Sigmoid colon (tissue), 7 donors: Measurements from ENCODE around the gene TRAIP. TPM values are rescaled to one million over a fixed set of nuclear protein-coding genes. Genes with fewer than 3 reads are reported as not detected.

Experiments
- DNase-seq: peaks from one replicate; pipeline ENCODE4 v3.0.0-alpha.2; 2019
- H3K27ac ChIP-seq, 4 donors: fragments of 200-600 bp; sonication (generic); one replicate each; pipeline ENCODE4 v1.5.1; 2016 to 2019; ENCODE audit warnings: mild to moderate bottlenecking in 1 of 4
- H3K27me3 ChIP-seq, 3 donors: fragments of 200-600 bp; sonication (generic); one replicate each; pipeline ENCODE4 v1.5.1; 2019; ENCODE audit warnings: mild to moderate bottlenecking in 1 of 3
- H3K36me3 ChIP-seq, 4 donors: fragments of 200-600 bp; sonication (generic); one replicate each; pipeline ENCODE4 v1.5.1; 2016 to 2019
- H3K4me1 ChIP-seq, 4 donors: fragments of 200-600 bp; sonication (generic); one replicate each; pipeline ENCODE4 v1.5.1; 2017 to 2019
- H3K4me3 ChIP-seq, 4 donors: fragments of 200-600 bp; sonication (generic); one replicate each; pipeline ENCODE4 v1.5.1; 2017 to 2019; ENCODE audit warnings: mild to moderate bottlenecking in 2 of 4, moderate library complexity in 1 of 4
- H3K9me3 ChIP-seq, 4 donors: fragments of 200-600 bp in 3 of 4; sonication (generic) in 3 of 4; one replicate each; pipeline versions ENCODE4 v1.5.1 to v1.6.1; 2013 to 2019
- CTCF ChIP-seq, 4 experiments: fragments of 450-650 bp in 3 of 4; fragments of 200-600 bp in 1 of 4; IDR thresholded peaks; one replicate each; pipeline ENCODE4 v1.5.1; 2016 to 2019; ENCODE audit warnings: antibody characterized with exemption in 4 of 4, mild to moderate bottlenecking in 3 of 4, moderate library complexity in 2 of 4
- EP300 ChIP-seq, 4 donors: sonication (generic); formaldehyde crosslinking; IDR thresholded peaks; one replicate each; pipeline ENCODE4 v1.6.1; 2017; ENCODE audit warnings: antibody characterized with exemption in 4 of 4
- POLR2A ChIP-seq, 2 donors: fragments of 450-650 bp; IDR thresholded peaks; one replicate each; pipeline ENCODE4 v1.6.1; 2016; ENCODE audit warnings: antibody characterized with exemption in 2 of 2, mild to moderate bottlenecking in 2 of 2, moderate library complexity in 2 of 2
- POLR2AphosphoS5 ChIP-seq, 4 donors: sonication (generic); formaldehyde crosslinking; IDR thresholded peaks; one replicate each; pipeline ENCODE4 v1.6.1; 2017; ENCODE audit warnings: antibody characterized with exemption in 4 of 4
- WGBS, 2 donors: extraction: QIAGEN DNeasy Blood & Tissue Kit; methylation state at CpG; one replicate each; pipeline ENCODE4 v1.1.7; 2013; 5-methylcytosine and 5-hydroxymethylcytosine counted together
- intact Hi-C: fragments of 100-400 bp; cut with DNase I; formaldehyde crosslinking; loops from one replicate; pipeline ENCODE4 v1.15.1; 2023
- polyA plus RNA-seq, 3 donors: library from polyadenylated mRNA; stranded (reverse); fragments of 200-250 nt; gene quantifications; one replicate each; pipeline ENCODE4 v1.2.3, GENCODE V29; 2013
- total RNA-seq, 4 donors: library from RNA; depleted of rRNA; stranded (reverse); fragments of >200 nt; gene quantifications; one replicate each; pipeline ENCODE4 v1.1.0, GENCODE V29; 2016
- donor health status: healthy with polysubstance abuse.
- donor health status: Bipolar disorder and iron deficiency.
- donor health status: healthy.

The TRAIP gene
- total and polyA plus RNA-seq, 7 donors, result 0.54 to 7.1 (median 1.5) TPM

- 45 to 51% methylated on average over 11 of the region's 11 CpGs for WGBS, 2 donors
- peaks cover 0 to 44% (median 22%) of the 10 kb centered on the region in 4 donors for H3K4me1 ChIP-seq
- DNase-seq, result no peak
- no peaks in the 10 kb centered on the region for H3K9me3 ChIP-seq
- H3K27me3 ChIP-seq, result no peaks in the 10 kb centered on the region
- H3K4me3 ChIP-seq, result no peak overlapping the region
- peaks cover 0 to 6% (median 0%) of the 10 kb centered on the region in 4 donors for H3K36me3 ChIP-seq
- peak overlapping the region; percentile 14 to 39 (median 28) for H3K27ac ChIP-seq
- TF ChIP-seq EP300 (IDR thresholded peaks at IDR 0.05), result no peak
- no peak for TF ChIP-seq CTCF (IDR thresholded peaks at IDR 0.05)
- no peak for TF ChIP-seq POLR2AphosphoS5 (IDR thresholded peaks at IDR 0.05)
- no peak for TF ChIP-seq POLR2A (IDR thresholded peaks at IDR 0.05)
- intact Hi-C loops, result loop anchor here (5.0 kb wide), 1 partner anchor 199 kb away; no protein-coding TSS in a partner anchor
Measured at GRCh38 chr3:49901366-49902339, 45.3 kb upstream of the TRAIP start.

- H3K4me3 ChIP-seq, result no peak overlapping the region
- TF ChIP-seq POLR2A (IDR thresholded peaks at IDR 0.05), result no peak
- TF ChIP-seq POLR2AphosphoS5 (IDR thresholded peaks at IDR 0.05), result no peak
- TF ChIP-seq CTCF (IDR thresholded peaks at IDR 0.05), result no peak
- H3K9me3 ChIP-seq, result no peaks in the 10 kb centered on the region
- no peaks in the 10 kb centered on the region for H3K27me3 ChIP-seq
- H3K36me3 ChIP-seq, result peaks cover 0 to 7% (median 0%) of the 10 kb centered on the region in 4 donors
- WGBS, 2 donors, result 17 to 64% methylated on average over 8 of the region's 8 CpGs
- intact Hi-C loops, result loop anchor here (5.0 kb wide), 1 partner anchor 198 kb away; no protein-coding TSS in a partner anchor
- H3K27ac ChIP-seq, result peak overlapping the region; percentile 14 to 39 (median 28)
- H3K4me1 ChIP-seq, result peaks cover 0 to 33% (median 12%) of the 10 kb centered on the region in 4 donors
- no peak for DNase-seq
Measured at GRCh38 chr3:49900491-49901153, 44.3 kb upstream of the TRAIP start.

GRCh38 chr3:49899815-49900214, 43.5 kb upstream of the TRAIP start:
- H3K4me3 ChIP-seq, result no peak overlapping the region
- WGBS, 2 donors, result 78 to 89% methylated on average over 5 of the region's 5 CpGs
- peak overlapping the region in 1 of 4 donors; percentile 27 for H3K27ac ChIP-seq
- peaks cover 0 to 7% (median 0%) of the 10 kb centered on the region in 4 donors for H3K36me3 ChIP-seq
- peaks cover 0 to 29% (median 8%) of the 10 kb centered on the region in 4 donors for H3K4me1 ChIP-seq
- no peaks in the 10 kb centered on the region for H3K9me3 ChIP-seq
- TF ChIP-seq POLR2AphosphoS5 (IDR thresholded peaks at IDR 0.05), result no peak
- no peak for DNase-seq
- no peaks in the 10 kb centered on the region for H3K27me3 ChIP-seq
- intact Hi-C loops, result loop anchor here (5.0 kb wide), 1 partner anchor 198 kb away; no protein-coding TSS in a partner anchor

GRCh38 chr3:49898991-49899390, 42.6 kb upstream of the TRAIP start:
- Histone ChIP-seq H3K36me3 (peaks cover 0 to 7% (median 0%) of the 10 kb centered on the region in 4 donors), H3K9me3 (no peaks in the 10 kb centered on the region), H3K27ac (no peak overlapping the region), H3K27me3 (no peaks in the 10 kb centered on the region), H3K4me3 (no peak overlapping the region), H3K4me1 (peaks cover 0 to 29% (median 5%) of the 10 kb centered on the region in 4 donors)
- intact Hi-C loops, result no loop called here
- TF ChIP-seq EP300 (IDR thresholded peaks at IDR 0.05) (no peak), POLR2AphosphoS5 (IDR thresholded peaks at IDR 0.05) (no peak), CTCF (IDR thresholded peaks at IDR 0.05) (no peak), POLR2A (IDR thresholded peaks at IDR 0.05) (no peak)
- no peak for DNase-seq
- 68 to 79% methylated on average over 6 of the region's 6 CpGs for WGBS, 2 donors

- TF ChIP-seq POLR2A (IDR thresholded peaks at IDR 0.05), result no peak
- no peak for TF ChIP-seq POLR2AphosphoS5 (IDR thresholded peaks at IDR 0.05)
- no peak for TF ChIP-seq EP300 (IDR thresholded peaks at IDR 0.05)
- no peak for TF ChIP-seq CTCF (IDR thresholded peaks at IDR 0.05)
- DNase-seq, result no peak
- no peaks in the 10 kb centered on the region for H3K27me3 ChIP-seq
- H3K36me3 ChIP-seq, result peaks cover 0 to 7% (median 0%) of the 10 kb centered on the region in 4 donors
- H3K4me1 ChIP-seq, result peaks cover 0 to 12% (median 0%) of the 10 kb centered on the region in 4 donors
- no peaks in the 10 kb centered on the region for H3K9me3 ChIP-seq
- no peak overlapping the region for H3K4me3 ChIP-seq
- 89 to 91% methylated on average over 5 of the region's 5 CpGs for WGBS, 2 donors
- intact Hi-C loops, result no loop called here
- H3K27ac ChIP-seq, result no peak overlapping the region
Measured at GRCh38 chr3:49896345-49896744, 40.0 kb upstream of the TRAIP start.
